ENCODE results near the gene STX1A. TPM values are rescaled to one million over a fixed set of nuclear protein-coding genes. Genes with fewer than 3 reads are reported as not detected.

The STX1A gene
- total RNA-seq, 2 experiments from 2014 or later: 5.3 to 5.7 TPM

GRCh38 chr7:73703225-73703624, 16.2 kb downstream of the STX1A start:
- Histone ChIP-seq H3K9me2 (ENCODE audit: insufficient read depth, low read length) (no peaks in the 10 kb centered on the region), H3K9me3 (ENCODE audit: low read length) (no peaks in the 10 kb centered on the region), H3K79me2 (ENCODE audit: insufficient read depth, low read depth, low read length) (no peaks in the 10 kb centered on the region), H3K27ac (ENCODE audit: low read depth, low read length, poor library complexity, severe bottlenecking) (no peak overlapping the region), H3K4me2 (ENCODE audit: low read length) (no peak overlapping the region), H3K36me3 (ENCODE audit: insufficient read depth, low read length) (peaks cover 17% of the 10 kb centered on the region; the same call in 1 of the 2 replicates), H4K20me1 (ENCODE audit: insufficient read depth, low read length) (no peaks in the 10 kb centered on the region), H3K4me3 (ENCODE audit: low read depth, low read length, poor library complexity, severe bottlenecking) (no peak overlapping the region), H3K4me1 (ENCODE audit: insufficient read depth, low read length, poor library complexity, severe bottlenecking) (no peaks in the 10 kb centered on the region), H2AFZ (ENCODE audit: low read length) (no peak overlapping the region)
- CTCF ChIA-PET (ENCODE audit: unreplicated experiment): interaction anchor here (1.5 kb wide), 1 partner anchor 11 kb away, joined by 4 read pairs; no protein-coding TSS in a partner anchor
- no peak for DNase-seq (ENCODE audit: low spot score)
- intact Hi-C loops (cut with micrococcal nuclease; ENCODE audit: unreplicated experiment): no loop called here
- POLR2A ChIA-PET: no interaction called here
- TF ChIP-seq EZH2phosphoT487 (IDR thresholded peaks at IDR 0.05; ENCODE audit: borderline replicate concordance, low read depth, low read length): no peak
- TF ChIP-seq CTCF (conservative IDR thresholded peaks at IDR 0.05; ENCODE audit: low read length): no peak
- BruUV-seq (replicated peaks): no TSS peak

GRCh38 chr7:73702665-73703064, 16.8 kb downstream of the STX1A start:
- TF ChIP-seq CTCF (conservative IDR thresholded peaks at IDR 0.05; ENCODE audit: low read length) (no peak), EZH2phosphoT487 (IDR thresholded peaks at IDR 0.05; ENCODE audit: borderline replicate concordance, low read depth, low read length) (no peak)
- intact Hi-C loops (cut with micrococcal nuclease; ENCODE audit: unreplicated experiment): no loop called here
- Histone ChIP-seq H3K9me3 (ENCODE audit: low read length) (no peaks in the 10 kb centered on the region), H3K79me2 (ENCODE audit: insufficient read depth, low read depth, low read length) (no peaks in the 10 kb centered on the region), H3K4me3 (ENCODE audit: low read depth, low read length, poor library complexity, severe bottlenecking) (no peak overlapping the region), H2AFZ (ENCODE audit: low read length) (no peak overlapping the region), H3K4me2 (ENCODE audit: low read length) (no peak overlapping the region), H3K9me2 (ENCODE audit: insufficient read depth, low read length) (no peaks in the 10 kb centered on the region), H3K4me1 (ENCODE audit: insufficient read depth, low read length, poor library complexity, severe bottlenecking) (no peaks in the 10 kb centered on the region), H3K36me3 (ENCODE audit: insufficient read depth, low read length) (peaks cover 22% of the 10 kb centered on the region; the same call in 1 of the 2 replicates), H4K20me1 (ENCODE audit: insufficient read depth, low read length) (no peaks in the 10 kb centered on the region), H3K27ac (ENCODE audit: low read depth, low read length, poor library complexity, severe bottlenecking) (no peak overlapping the region)
- no TSS peak for BruUV-seq (replicated peaks)
- CTCF ChIA-PET (ENCODE audit: unreplicated experiment): interaction anchor here (1.5 kb wide), 1 partner anchor 12 kb away, joined by 4 read pairs; no protein-coding TSS in a partner anchor
- POLR2A ChIA-PET: interaction anchor here (0.7 kb wide), 1 partner anchor 17 kb away, joined by 3 read pairs; no protein-coding TSS in a partner anchor
- no peak for DNase-seq (ENCODE audit: low spot score)

- Histone ChIP-seq H4K20me1 (ENCODE audit: insufficient read depth, low read length) (no peaks in the 10 kb centered on the region), H3K4me2 (ENCODE audit: low read length) (no peak overlapping the region), H3K36me3 (ENCODE audit: insufficient read depth, low read length) (peaks cover 27% of the 10 kb centered on the region), H3K27ac (ENCODE audit: low read depth, low read length, poor library complexity, severe bottlenecking) (no peak overlapping the region), H3K9me3 (ENCODE audit: low read length) (no peaks in the 10 kb centered on the region), H2AFZ (ENCODE audit: low read length) (no peak overlapping the region), H3K79me2 (ENCODE audit: insufficient read depth, low read depth, low read length) (no peaks in the 10 kb centered on the region), H3K4me1 (ENCODE audit: insufficient read depth, low read length, poor library complexity, severe bottlenecking) (no peaks in the 10 kb centered on the region), H3K4me3 (ENCODE audit: low read depth, low read length, poor library complexity, severe bottlenecking) (no peak overlapping the region), H3K9me2 (ENCODE audit: insufficient read depth, low read length) (no peaks in the 10 kb centered on the region)
- ChIA-PET POLR2A (interaction anchor here (0.7 kb wide), 1 partner anchor 18 kb away, joined by 3 read pairs; no protein-coding TSS in a partner anchor), CTCF (ENCODE audit: unreplicated experiment) (interaction anchor here (1.5 kb wide), 1 partner anchor 12 kb away, joined by 4 read pairs; no protein-coding TSS in a partner anchor)
- intact Hi-C loops (cut with micrococcal nuclease; ENCODE audit: unreplicated experiment): no loop called here
- no TSS peak for BruUV-seq (replicated peaks)
- no peak for DNase-seq (ENCODE audit: low spot score)
- no peak for TF ChIP-seq CTCF (conservative IDR thresholded peaks at IDR 0.05; ENCODE audit: low read length)
- TF ChIP-seq EZH2phosphoT487 (IDR thresholded peaks at IDR 0.05; ENCODE audit: borderline replicate concordance, low read depth, low read length): no peak
These were observed 17.2 kb downstream of the STX1A start for GRCh38 chr7:73702226-73702625.

Data from OCI-LY7 (cell line).